HG02870 (cell line): ENCODE data around the gene GRIK5.
A peak's percentile ranks its signal among the peaks of the same experiment; 100 is the strongest.
"Not testable (repeated sequence)": the region's sequence is repeated elsewhere in the genome, so short reads cannot be mapped to it uniquely, and the experiment has no call there.

ENCODE experiments used
- ATAC-seq: cut with Tn5 transposase; IDR thresholded peaks from one replicate; pipeline ENCODE4 v1.9.1; 2021; ENCODE audit warnings: mild to moderate bottlenecking, moderate library complexity; ENCODE audit not compliant: unreplicated experiment

GRIK5 gene

GRCh38 chr19:41991925-41992569 is 78.0 kb downstream of the GRIK5 start:
- ATAC-seq = not testable (repeated sequence)

- no peak for ATAC-seq
Measured at GRCh38 chr19:41991025-41991424, 79.0 kb downstream of the GRIK5 start.

DNA sequence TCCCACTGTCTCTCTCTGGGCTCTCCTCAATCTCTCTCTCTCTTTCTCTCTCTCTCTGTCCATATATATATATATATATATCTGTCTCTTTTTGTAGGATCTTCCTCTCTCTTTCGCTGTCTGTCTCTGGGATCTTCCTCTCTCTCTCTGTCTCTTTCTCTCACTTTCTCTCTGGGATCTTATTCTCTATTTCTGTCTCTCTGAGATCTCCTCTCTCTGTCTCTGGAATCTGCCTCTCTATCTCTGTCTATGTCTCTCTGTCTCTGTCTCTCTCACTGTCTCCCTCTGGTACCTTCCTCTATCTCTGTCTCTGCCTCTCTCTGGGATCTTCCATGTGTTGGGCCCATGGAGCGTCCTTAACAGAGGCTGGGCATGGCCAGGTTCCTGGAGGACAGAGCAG is 79.4 kb downstream of the GRIK5 start:
- no peak for ATAC-seq

GRCh38 chr19:41990028-41990427 is 80.0 kb downstream of the GRIK5 start:
- ATAC-seq = no peak

DNA sequence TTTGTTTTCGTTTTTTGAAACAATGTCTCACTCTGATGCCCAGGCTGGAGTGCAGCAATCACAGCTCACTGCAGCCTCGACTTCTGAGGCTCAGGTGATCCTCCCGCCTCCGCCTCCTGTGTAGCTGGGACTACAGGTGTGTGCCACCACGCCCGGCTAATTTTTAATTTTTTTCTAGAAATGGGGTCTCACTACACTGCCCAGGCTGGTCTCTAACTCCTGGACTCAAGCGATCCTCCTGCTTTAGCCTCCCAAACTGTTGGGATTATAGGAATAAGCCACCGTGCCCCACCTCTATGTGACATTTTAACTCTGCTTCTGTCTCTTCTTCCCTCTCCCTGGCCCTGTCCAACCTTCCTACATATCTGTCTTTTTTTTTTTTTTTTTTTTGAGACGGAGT is 81.1 kb downstream of the GRIK5 start:
- ATAC-seq = no peak

- no peak for ATAC-seq
Measured at GRCh38 chr19:41987141-41987860, 82.7 kb downstream of the GRIK5 start.

- no peak for ATAC-seq
Measured at GRCh38 chr19:41984961-41985360, 85.0 kb downstream of the GRIK5 start.

DNA sequence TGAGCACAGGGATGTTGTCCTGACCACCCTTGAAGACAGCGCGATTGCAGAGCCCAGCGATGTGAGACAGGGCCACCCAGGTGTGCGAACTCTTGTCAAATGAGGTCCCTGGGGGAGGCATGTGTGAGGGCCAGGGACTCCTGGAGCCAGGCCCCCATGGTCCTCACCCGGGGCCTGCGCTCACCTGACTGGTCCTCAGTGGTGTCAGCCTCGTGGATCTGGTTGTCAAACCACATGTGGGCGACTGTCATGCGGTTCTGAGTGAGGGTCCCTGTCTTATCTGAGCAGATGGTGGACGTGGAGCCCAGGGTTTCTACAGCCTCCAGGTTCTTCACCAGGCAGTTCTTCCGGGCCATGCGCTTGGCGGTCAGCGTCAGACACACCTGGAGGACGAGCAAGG is 88.3 kb downstream of the GRIK5 start:
- ATAC-seq = no peak

- no peak for ATAC-seq
Measured at GRCh38 chr19:41978470-41978869, 91.5 kb downstream of the GRIK5 start.

DNA sequence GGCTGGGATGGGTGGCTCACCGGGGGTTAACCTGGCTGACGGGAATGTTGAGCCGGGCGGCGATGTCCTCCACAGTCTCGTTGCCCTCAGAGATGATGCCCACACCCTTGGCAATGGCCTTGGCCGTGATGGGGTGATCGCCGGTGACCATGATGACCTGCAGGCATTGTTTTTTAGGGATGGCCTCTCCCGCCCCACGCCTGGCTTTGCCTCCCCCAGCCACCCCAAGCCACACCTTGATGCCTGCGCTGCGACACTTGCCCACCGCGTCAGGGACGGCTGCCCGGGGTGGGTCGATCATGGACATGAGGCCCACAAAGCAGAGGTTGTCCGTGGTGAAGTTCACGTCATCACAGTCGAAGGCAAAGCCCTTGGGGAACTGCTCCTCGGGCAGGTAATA is 92.1 kb downstream of the GRIK5 start:
- ATAC-seq = no peak

DNA sequence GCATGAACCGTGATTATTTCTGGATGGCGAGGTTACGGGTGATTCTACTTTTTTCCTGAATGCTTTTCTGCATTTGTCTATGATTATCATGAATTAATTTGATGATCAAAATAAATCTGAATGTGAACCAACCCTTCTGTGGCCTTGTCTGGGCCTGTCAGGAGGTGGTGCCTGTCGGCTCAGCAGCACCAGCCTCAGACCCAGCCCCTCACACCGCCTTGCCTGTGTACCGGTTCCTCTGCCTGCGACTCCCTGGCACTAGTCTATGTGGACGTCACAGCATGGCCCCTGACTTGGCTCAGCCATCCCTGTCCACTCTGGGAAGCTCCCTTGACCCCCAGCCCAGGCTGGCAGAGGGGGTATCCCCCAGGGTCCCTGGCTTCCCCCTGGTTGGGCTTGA is 95.4 kb downstream of the GRIK5 start:
- ATAC-seq = no peak

DNA sequence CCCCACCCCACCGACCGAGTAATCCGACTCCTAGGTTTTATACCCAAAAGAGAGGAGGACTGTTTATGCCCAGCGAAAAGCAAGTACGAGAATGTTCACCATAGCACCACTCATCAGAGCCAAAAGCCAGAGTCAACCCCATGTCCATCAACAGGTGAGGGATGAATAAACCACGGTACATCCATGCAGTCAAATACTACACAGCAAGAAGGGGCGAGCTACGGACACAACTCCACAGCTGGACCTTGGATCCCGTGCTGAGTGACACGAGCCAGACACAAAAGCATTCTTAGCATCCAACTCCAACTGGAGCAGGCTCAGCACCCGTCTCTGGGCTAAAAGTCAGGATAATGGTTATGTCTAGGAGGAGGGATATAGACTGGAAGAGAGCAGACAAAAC is 98.6 kb downstream of the GRIK5 start:
- ATAC-seq = no peak

DNA sequence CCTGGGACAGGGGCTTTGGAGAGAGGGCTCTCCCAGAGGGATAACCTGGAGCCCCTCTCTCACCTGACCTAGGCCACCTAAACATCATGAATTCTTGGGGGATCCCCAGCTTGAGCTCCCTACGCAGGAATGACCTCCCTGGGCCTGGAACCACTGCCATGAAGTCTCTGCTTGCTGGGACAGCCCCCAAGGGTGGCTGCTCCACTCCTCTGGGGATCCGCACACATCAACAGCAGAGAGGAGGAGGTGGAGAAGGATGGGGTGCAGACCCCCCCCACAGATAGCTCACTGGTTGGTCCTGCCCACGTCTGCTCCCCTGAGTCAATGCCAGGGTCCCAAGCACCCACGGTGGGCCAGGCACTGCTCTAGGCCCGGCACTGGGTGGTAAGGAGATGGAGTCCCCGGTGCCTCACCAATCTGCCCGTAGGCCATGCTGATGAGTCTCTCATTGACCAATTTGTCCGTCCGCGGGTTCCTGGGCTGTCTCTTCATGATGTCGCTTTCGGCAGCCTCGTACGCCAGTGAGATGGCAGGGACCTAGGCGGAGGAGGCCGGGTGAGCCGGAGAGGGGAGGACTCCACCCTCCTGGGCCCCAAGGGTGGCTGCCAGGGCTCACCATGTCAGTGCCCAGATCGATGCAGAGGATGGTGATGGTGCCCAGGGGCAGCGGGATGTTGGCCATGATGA is 100.1 kb downstream of the GRIK5 start:
- no peak for ATAC-seq

DNA sequence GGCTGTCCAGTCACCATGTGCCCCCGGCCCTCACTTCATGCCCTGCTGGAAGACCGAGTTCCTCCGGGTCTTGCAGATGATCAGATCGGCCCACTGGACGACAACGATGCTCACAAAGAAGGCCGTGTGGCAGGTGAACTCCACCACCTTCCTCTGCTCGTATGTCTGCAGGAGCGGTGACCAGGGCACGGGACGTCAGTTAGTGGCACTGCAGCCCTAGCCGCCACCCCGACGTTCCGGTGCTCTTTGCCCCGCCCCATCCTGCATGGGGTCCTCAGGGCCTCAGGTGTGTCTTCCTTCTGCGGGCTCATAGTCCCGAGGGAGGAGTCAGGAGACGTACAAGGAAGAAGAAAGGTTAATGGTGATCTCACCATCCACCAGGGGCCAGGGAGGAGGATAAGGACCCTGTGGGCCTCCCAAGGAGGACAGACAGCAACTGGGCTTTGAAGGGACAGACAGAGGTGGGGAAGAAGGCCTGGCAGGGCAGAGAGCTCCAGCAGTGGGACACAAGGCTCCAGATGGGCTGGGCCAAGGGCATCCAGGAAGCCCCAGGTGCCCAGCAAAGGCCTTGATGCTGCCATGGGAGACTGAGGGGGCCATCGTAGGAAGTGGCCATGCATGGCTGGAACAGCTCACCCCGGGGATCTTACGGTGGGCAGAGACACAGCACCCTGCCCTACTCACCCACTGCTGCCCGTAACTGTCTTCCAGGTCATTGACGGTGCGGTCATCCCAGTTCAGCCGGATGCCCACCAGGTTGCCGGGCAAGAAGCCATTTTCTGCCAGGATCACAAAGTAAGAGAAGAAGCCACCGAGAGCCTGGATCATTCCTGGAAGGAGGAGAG is 101.0 kb downstream of the GRIK5 start:
- no peak for ATAC-seq

DNA sequence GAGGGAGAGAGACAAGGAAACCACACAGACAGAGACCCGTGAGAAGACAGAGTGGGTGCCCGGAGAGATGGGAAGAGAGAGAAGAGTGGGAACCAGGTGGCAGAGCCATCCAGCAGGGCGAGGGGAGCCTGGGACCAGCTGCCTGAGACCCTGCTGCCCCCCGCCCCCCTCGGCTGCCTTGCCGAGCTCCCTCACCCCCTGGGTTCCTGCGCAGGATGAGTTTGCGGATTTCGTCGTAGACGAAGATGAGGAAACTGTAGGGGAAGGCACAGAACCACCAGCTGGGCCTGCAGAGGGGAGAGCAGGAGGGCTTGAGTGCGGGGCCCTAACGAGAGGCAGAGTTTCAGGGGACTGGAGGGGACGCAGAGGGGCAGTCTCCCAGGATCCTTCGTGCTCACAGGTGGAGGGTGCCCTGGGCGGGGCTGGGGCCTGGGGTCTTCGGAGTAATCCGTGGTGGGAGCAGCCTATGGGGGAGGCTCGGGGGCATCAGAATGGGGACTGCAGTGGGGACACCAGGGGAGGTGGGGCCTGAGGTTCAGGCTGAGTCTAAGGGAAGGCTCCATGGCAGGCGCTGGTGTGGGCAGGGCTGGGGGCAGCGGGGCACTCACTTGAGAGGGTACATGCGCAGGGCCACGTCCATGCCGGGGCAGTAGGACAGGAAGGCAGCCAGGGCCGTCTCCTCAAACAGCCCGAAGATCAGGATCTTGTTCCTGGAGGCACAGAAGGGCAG is 102.8 kb downstream of the GRIK5 start:
- ATAC-seq = no peak

DNA sequence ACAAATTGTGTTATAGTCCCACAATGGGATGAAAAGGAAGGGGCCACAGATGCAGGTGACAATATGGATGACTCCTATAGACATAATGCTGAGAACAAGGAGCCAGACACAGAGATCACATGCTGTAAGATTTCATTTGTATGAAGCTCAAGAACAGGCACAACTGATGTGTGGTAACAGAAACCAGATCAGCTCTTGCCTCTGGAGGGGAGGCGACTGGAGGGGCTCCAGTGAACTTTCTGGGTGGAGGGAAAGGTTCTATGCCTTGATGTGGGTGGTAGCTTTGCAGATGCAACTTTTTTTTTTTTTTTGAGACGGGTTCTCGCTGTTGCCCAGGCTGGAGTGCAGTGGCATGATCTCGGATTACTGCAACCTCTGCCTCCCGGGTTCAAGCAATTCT is 104.9 kb downstream of the GRIK5 start:
- no peak for ATAC-seq

GRCh38 chr19:41960973-41961372 is 109.0 kb downstream of the GRIK5 start:
- no peak for ATAC-seq

- ATAC-seq = peak; percentile 91
Measured at GRCh38 chr19:41959056-41960053, 110.7 kb downstream of the GRIK5 start, which contains the start of gene RABAC1. Gene RABAC1, minus strand, starts transcription at chr19:41959321. Its CDS starts 29 bp downstream, at chr19:41959292.

GRCh38 chr19:41958367-41959055 is 111.5 kb downstream of the GRIK5 start:
- no peak for ATAC-seq
